ENCODE measurements around the gene ANKS1A.

- TF ChIP-seq, protein P1, sequence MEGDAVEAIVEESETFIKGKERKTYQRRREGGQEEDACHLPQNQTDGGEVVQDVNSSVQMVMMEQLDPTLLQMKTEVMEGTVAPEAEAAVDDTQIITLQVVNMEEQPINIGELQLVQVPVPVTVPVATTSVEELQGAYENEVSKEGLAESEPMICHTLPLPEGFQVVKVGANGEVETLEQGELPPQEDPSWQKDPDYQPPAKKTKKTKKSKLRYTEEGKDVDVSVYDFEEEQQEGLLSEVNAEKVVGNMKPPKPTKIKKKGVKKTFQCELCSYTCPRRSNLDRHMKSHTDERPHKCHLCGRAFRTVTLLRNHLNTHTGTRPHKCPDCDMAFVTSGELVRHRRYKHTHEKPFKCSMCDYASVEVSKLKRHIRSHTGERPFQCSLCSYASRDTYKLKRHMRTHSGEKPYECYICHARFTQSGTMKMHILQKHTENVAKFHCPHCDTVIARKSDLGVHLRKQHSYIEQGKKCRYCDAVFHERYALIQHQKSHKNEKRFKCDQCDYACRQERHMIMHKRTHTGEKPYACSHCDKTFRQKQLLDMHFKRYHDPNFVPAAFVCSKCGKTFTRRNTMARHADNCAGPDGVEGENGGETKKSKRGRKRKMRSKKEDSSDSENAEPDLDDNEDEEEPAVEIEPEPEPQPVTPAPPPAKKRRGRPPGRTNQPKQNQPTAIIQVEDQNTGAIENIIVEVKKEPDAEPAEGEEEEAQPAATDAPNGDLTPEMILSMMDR (IDR thresholded peaks at IDR 0.05) = no peak
- no peak for TF ChIP-seq POLR2A (IDR thresholded peaks at IDR 0.05; ENCODE audit: low read length)
- TF ChIP-seq, protein P2, sequence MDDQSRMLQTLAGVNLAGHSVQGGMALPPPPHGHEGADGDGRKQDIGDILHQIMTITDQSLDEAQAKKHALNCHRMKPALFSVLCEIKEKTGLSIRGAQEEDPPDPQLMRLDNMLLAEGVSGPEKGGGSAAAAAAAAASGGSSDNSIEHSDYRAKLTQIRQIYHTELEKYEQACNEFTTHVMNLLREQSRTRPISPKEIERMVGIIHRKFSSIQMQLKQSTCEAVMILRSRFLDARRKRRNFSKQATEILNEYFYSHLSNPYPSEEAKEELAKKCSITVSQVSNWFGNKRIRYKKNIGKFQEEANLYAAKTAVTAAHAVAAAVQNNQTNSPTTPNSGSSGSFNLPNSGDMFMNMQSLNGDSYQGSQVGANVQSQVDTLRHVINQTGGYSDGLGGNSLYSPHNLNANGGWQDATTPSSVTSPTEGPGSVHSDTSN (IDR thresholded peaks at IDR 0.05) = no peak
- TF ChIP-seq RARB (CRISPR knock-in tag; IDR thresholded peaks at IDR 0.05) = no peak
- no peak for TF ChIP-seq EP300 (IDR thresholded peaks at IDR 0.05)
- TF ChIP-seq RNF2 (IDR thresholded peaks at IDR 0.05; ENCODE audit: borderline replicate concordance, low read depth) = no peak
- TF ChIP-seq CEBPB (IDR thresholded peaks at IDR 0.05) = no peak
- TF ChIP-seq MAZ (IDR thresholded peaks at IDR 0.05; ENCODE audit: borderline replicate concordance, low read depth, low read length) = no peak
- no peak for TF ChIP-seq RAD21 (conservative IDR thresholded peaks at IDR 0.05 in 1 of 2, IDR thresholded peaks at IDR 0.05 in 1 of 2)
- TF ChIP-seq MAX (IDR thresholded peaks at IDR 0.05) = no peak
- no peak for TF ChIP-seq JUN (IDR thresholded peaks at IDR 0.05)
- no peak for TF ChIP-seq MAFK (IDR thresholded peaks at IDR 0.05; ENCODE audit: partially characterized antibody)
These were observed 72.0 kb downstream of the ANKS1A start for GRCh38 chr6:34961082-34961481.

All from A549 (cell line).